SK-N-SH (cell line): ENCODE results near the gene DDI2. TPM values are rescaled to one million over a fixed set of nuclear protein-coding genes. Genes with fewer than 3 reads are reported as not detected.

ENCODE experiments used
- CTCF ChIA-PET: fragments of 300-600, 350-600 bp; formaldehyde crosslinking; extraction: SDS; loops from one replicate; lab custom pipeline; 2021; lab: Yijun Ruan, JAX
- POLR2A ChIA-PET: fragments of 350-600 bp; sonication (Branson Sonifier 250); formaldehyde crosslinking; extraction: SDS; loops from one replicate; lab custom pipeline; 2020; ENCODE audit warnings: antibody characterized with exemption, inconsistent platforms; lab: Yijun Ruan, JAX
- DNase-seq: peaks from one replicate; pipeline ENCODE4 v3.0.0; 2012
- H2AFZ ChIP-seq: fragments of 200-600 bp; sonication (generic); 2 replicates; pipeline ENCODE4 v1.8.1; 2016; ENCODE audit warnings: antibody characterized with exemption, mild to moderate bottlenecking, low read depth
- H3F3A ChIP-seq: fragments of 200-600 bp; sonication (generic); replicated peaks from 2 replicates; pipeline ENCODE3; 2016; ENCODE audit warnings: antibody characterized with exemption, mild to moderate bottlenecking; ENCODE audit not compliant: insufficient read depth
- H3K27ac ChIP-seq, 2 experiments: fragments of 200-500 bp in 1 of 2; fragments of 200-600 bp in 1 of 2; sonication (Bioruptor generic) in 1 of 2; sonication (generic), shearing (Covaris generic) in 1 of 2; 2 replicates each; pipeline versions ENCODE4 v1.5.1 to v1.6.1; 2014 to 2016; ENCODE audit warnings: low read depth in 2 of 2, inconsistent platforms in 1 of 2, low read length in 1 of 2, mild to moderate bottlenecking in 1 of 2, mixed read lengths in 1 of 2
- H3K27me3 ChIP-seq: fragments of 200-600 bp; sonication (generic), shearing (Covaris generic); 2 replicates; pipeline ENCODE4 v1.6.1; 2016; ENCODE audit warnings: mixed run types; ENCODE audit not compliant: insufficient read depth
- H3K36me3 ChIP-seq, 2 experiments: fragments of 200-500 bp in 1 of 2; fragments of 200-600 bp in 1 of 2; sonication (Bioruptor generic) in 1 of 2; sonication (generic) in 1 of 2; replicated peaks in 1 of 2; 2 replicates each; pipeline versions ENCODE3 to v1.5.1; 2014 to 2016; ENCODE audit warnings: low read length in 1 of 2, mild to moderate bottlenecking in 1 of 2; ENCODE audit not compliant: insufficient read depth in 2 of 2, control insufficient read depth in 1 of 2
- H3K4me1 ChIP-seq, 2 experiments: fragments of 200-500 bp in 1 of 2; fragments of 200-600 bp in 1 of 2; sonication (Bioruptor generic) in 1 of 2; sonication (generic), shearing (Covaris generic) in 1 of 2; 2 replicates each; pipeline versions ENCODE4 v1.5.1 to v1.6.1; 2014 to 2016; ENCODE audit warnings: low read depth in 1 of 2, low read length in 1 of 2, mixed run types in 1 of 2; ENCODE audit not compliant: insufficient read depth in 2 of 2, control insufficient read depth in 1 of 2
- H3K4me2 ChIP-seq: fragments of 200-600 bp; sonication (generic), shearing (Covaris generic); 2 replicates; pipeline ENCODE4 v1.6.1; 2017; ENCODE audit warnings: mixed run types
- H3K4me3 ChIP-seq, 2 experiments: fragments of 200-500 bp in 1 of 2; fragments of 200-600 bp in 1 of 2; sonication (Bioruptor generic) in 1 of 2; sonication (generic), shearing (Covaris generic) in 1 of 2; 2 replicates each; pipeline versions ENCODE4 v1.5.1 to v1.8.1; 2014 to 2016; ENCODE audit warnings: low read depth in 2 of 2, inconsistent platforms in 1 of 2, low read length in 1 of 2, mild to moderate bottlenecking in 1 of 2, mixed read lengths in 1 of 2, moderate library complexity in 1 of 2
- H3K79me2 ChIP-seq: fragments of 200-600 bp; sonication (generic); 2 replicates; pipeline ENCODE4 v1.8.1; 2017; ENCODE audit warnings: mild to moderate bottlenecking; ENCODE audit not compliant: insufficient read depth
- H3K9ac ChIP-seq: fragments of 200-600 bp; sonication (generic); 2 replicates; pipeline ENCODE4 v1.6.1; 2017; ENCODE audit warnings: mixed run types
- H3K9me2 ChIP-seq: fragments of 200-600 bp; sonication (generic); 2 replicates; pipeline ENCODE4 v1.6.1; 2017; ENCODE audit warnings: mixed run types
- H3K9me3 ChIP-seq: fragments of 200-600 bp; sonication (generic); 2 replicates; pipeline ENCODE4 v1.6.1; 2017; ENCODE audit warnings: mixed run types, mild to moderate bottlenecking, moderate library complexity
- H4K20me1 ChIP-seq: fragments of 200-600 bp; sonication (generic); 2 replicates; pipeline ENCODE4 v1.6.1; 2017; ENCODE audit warnings: mild to moderate bottlenecking, mixed run types; ENCODE audit not compliant: insufficient read depth
- CHD2 ChIP-seq: fragments of 150-350 bp; IDR thresholded peaks from 2 replicates; pipeline ENCODE4 v1.6.1; 2018; ENCODE audit warnings: low read length; ENCODE audit not compliant: partially characterized antibody
- EP300 ChIP-seq, 2 experiments: IDR thresholded peaks; 2 replicates each; pipeline versions ENCODE4 v1.4.0 to v1.6.1; 2012; ENCODE audit warnings: borderline replicate concordance in 1 of 2, low read depth in 1 of 2, low read length in 1 of 2
- FOSL2 ChIP-seq: IDR thresholded peaks from 2 replicates; pipeline ENCODE4 v1.4.0; 2012; ENCODE audit warnings: low read depth, mild to moderate bottlenecking, moderate library complexity, borderline replicate concordance
- JUND ChIP-seq: IDR thresholded peaks from 2 replicates; pipeline ENCODE4 v1.4.0; 2012
- MXI1 ChIP-seq: IDR thresholded peaks from 2 replicates; pipeline ENCODE4 v1.6.1; 2012; ENCODE audit warnings: mild to moderate bottlenecking, low read depth, low read length, improper control_type of control experiment
- NFIC ChIP-seq: IDR thresholded peaks from 2 replicates; pipeline ENCODE4 v1.4.0; 2012; ENCODE audit warnings: borderline replicate concordance
- NRF1 ChIP-seq: IDR thresholded peaks from 2 replicates; pipeline ENCODE4 v1.6.1; 2012; ENCODE audit warnings: low read depth, mild to moderate bottlenecking, low read length
- POLR2AphosphoS5 ChIP-seq: IDR thresholded peaks from 2 replicates; pipeline ENCODE4 v1.6.1; 2012; ENCODE audit warnings: low read depth, low read length
- RFX5 ChIP-seq: IDR thresholded peaks from 2 replicates; pipeline ENCODE4 v1.6.1; 2012; ENCODE audit warnings: mild to moderate bottlenecking, improper control_type of control experiment, low read length
- RXRA ChIP-seq: IDR thresholded peaks from 2 replicates; pipeline ENCODE4 v1.4.0; 2012; ENCODE audit warnings: low read depth, mild to moderate bottlenecking, borderline replicate concordance
- SIN3A ChIP-seq: IDR thresholded peaks from 2 replicates; pipeline ENCODE4 v1.6.1; 2012; ENCODE audit warnings: low read depth, mild to moderate bottlenecking, low read length, moderate library complexity, borderline replicate concordance
- SMC3 ChIP-seq: IDR thresholded peaks from 2 replicates; pipeline ENCODE4 v1.6.1; 2012; ENCODE audit warnings: low read depth, low read length, improper control_type of control experiment
- TAF1 ChIP-seq: IDR thresholded peaks from 2 replicates; pipeline ENCODE4 v1.6.1; 2012; ENCODE audit warnings: low read depth, mild to moderate bottlenecking, low read length, moderate library complexity, borderline replicate concordance
- TCF12 ChIP-seq: IDR thresholded peaks from 2 replicates; pipeline ENCODE4 v1.4.0; 2012
- WGBS: methylation state at CpG from one replicate; pipeline ENCODE4 v1.1.6; 2017; ENCODE audit warnings: low lambda C conversion rate; 5-methylcytosine and 5-hydroxymethylcytosine counted together
- polyA plus RNA-seq, 3 experiments: library from polyadenylated mRNA; depleted of rRNA; stranded (reverse); fragments of >200 nt; gene quantifications; 2 replicates each; pipeline ENCODE4 v1.2.3, GENCODE V29; 2012
- TF ChIP-seq, protein P1 (sequence below): IDR thresholded peaks from 2 replicates; pipeline ENCODE4 v1.4.0; 2012; ENCODE audit warnings: low read depth, borderline replicate concordance
- TF ChIP-seq, protein P2 (sequence below): IDR thresholded peaks from 2 replicates; pipeline ENCODE4; 2012
- TF ChIP-seq, protein P3 (sequence below): IDR thresholded peaks from 2 replicates; pipeline ENCODE4 v1.4.0; 2012; ENCODE audit warnings: low read depth
- TF ChIP-seq, protein P4 (sequence below): IDR thresholded peaks from 2 replicates; pipeline ENCODE4 v1.4.0; 2012; ENCODE audit warnings: low read depth, borderline replicate concordance

Gene DDI2
- polyA plus RNA-seq (2012; rRNA removed) = 2.8 and 3.4 TPM in 2 replicates
- polyA plus RNA-seq (2012; cell fraction: cytosol; rRNA removed) = 3.2 and 3.8 TPM in 2 replicates
- 5.8 and 7.8 TPM in 2 replicates for polyA plus RNA-seq (2012; cell fraction: nucleus; rRNA removed)

DNA sequence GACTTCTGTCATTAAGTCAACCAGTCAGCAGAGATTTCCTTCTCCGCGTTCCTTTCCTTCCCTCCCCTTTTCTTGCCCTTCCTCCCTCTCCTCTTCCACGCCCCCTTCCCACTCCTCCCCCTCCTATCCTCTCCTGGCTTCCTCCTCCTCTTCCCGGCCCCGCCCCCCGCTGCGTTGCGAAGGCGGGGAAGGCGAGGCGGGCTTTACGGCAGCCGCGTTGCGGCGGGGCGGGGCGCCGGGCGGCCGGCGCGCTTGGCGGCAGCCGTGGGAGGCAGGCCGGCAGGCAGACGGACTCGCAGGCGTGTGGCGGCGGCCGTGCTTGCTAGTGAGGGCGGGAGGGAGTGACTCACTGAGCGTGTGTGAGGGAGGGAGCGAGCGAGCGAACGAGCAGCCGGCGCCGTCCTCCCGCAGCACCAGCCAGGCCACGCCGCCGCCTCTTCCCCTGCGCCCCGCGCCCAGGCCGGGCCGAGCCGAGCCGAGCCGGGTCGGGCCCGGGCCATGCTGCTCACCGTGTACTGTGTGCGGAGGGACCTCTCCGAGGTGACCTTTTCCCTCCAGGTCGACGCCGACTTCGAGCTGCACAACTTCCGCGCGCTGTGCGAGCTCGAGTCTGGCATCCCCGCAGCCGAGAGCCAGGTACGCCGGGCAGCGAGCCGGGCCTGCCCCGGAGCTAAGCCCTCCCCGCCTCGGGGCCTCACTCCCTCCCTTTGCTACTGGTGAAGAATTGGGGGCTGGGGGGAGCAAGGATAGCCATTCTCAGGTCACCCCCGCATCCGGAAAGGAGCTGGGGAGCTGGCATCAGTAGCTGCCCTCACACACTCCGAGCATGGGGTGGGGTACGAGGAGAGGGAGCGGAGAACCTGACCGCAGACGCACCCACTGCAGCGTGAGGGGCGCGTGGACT lies at the start of gene DDI2:
Gene DDI2 (plus strand): TSS at position 286 of the 904 bp plus-strand sequence. CDS start 213 bp downstream, at position 499.
- H3K9ac ChIP-seq = peak within 1 kb of the TSS; percentile 98
- DNase-seq = peak; percentile 96
- POLR2A ChIA-PET = interaction anchor here (0.6 to 1.9 kb wide), 3 partner anchors 14 to 91 kb away, joined by 3 to 7 read pairs (median 3); partner anchors contain the start of gene DNAJC16
- TF ChIP-seq SIN3A = no peak; the same call in 1 of the 2 replicates
- TF ChIP-seq, protein P1, sequence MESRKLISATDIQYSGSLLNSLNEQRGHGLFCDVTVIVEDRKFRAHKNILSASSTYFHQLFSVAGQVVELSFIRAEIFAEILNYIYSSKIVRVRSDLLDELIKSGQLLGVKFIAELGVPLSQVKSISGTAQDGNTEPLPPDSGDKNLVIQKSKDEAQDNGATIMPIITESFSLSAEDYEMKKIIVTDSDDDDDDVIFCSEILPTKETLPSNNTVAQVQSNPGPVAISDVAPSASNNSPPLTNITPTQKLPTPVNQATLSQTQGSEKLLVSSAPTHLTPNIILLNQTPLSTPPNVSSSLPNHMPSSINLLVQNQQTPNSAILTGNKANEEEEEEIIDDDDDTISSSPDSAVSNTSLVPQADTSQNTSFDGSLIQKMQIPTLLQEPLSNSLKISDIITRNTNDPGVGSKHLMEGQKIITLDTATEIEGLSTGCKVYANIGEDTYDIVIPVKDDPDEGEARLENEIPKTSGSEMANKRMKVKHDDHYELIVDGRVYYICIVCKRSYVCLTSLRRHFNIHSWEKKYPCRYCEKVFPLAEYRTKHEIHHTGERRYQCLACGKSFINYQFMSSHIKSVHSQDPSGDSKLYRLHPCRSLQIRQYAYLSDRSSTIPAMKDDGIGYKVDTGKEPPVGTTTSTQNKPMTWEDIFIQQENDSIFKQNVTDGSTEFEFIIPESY = no peak
- peak; percentile 86 for TF ChIP-seq POLR2AphosphoS5
- TF ChIP-seq TCF12 = no peak
- TF ChIP-seq EP300 (IDR thresholded peaks at IDR 0.05; ENCODE audit: borderline replicate concordance in 1 of 2, low read depth in 1 of 2, low read length in 1 of 2) = 0 out of 4 replicates have a peak, but pooled peaks of 1 of the 2 experiments have one; percentile 24
- TF ChIP-seq JUND = 0 out of 2 replicates have a peak, but pooled peaks have one; percentile 12
- TF ChIP-seq, protein P2, sequence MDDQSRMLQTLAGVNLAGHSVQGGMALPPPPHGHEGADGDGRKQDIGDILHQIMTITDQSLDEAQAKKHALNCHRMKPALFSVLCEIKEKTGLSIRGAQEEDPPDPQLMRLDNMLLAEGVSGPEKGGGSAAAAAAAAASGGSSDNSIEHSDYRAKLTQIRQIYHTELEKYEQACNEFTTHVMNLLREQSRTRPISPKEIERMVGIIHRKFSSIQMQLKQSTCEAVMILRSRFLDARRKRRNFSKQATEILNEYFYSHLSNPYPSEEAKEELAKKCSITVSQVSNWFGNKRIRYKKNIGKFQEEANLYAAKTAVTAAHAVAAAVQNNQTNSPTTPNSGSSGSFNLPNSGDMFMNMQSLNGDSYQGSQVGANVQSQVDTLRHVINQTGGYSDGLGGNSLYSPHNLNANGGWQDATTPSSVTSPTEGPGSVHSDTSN = no peak
- peak; percentile 33; the same call in 1 of the 2 replicates for TF ChIP-seq NRF1
- peak; percentile 72; the same call in 1 of the 2 replicates for TF ChIP-seq FOSL2
- no peak for TF ChIP-seq RXRA
- TF ChIP-seq TAF1 = peak; percentile 68; the same call in 1 of the 2 replicates
- TF ChIP-seq, protein P3, sequence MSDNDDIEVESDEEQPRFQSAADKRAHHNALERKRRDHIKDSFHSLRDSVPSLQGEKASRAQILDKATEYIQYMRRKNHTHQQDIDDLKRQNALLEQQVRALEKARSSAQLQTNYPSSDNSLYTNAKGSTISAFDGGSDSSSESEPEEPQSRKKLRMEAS = peak; percentile 29; the same call in 1 of the 2 replicates
- peak; percentile 59 for TF ChIP-seq CHD2
- TF ChIP-seq RFX5 = peak; percentile 10; the same call in 1 of the 2 replicates
- TF ChIP-seq SMC3 = no peak
- TF ChIP-seq, protein P4, sequence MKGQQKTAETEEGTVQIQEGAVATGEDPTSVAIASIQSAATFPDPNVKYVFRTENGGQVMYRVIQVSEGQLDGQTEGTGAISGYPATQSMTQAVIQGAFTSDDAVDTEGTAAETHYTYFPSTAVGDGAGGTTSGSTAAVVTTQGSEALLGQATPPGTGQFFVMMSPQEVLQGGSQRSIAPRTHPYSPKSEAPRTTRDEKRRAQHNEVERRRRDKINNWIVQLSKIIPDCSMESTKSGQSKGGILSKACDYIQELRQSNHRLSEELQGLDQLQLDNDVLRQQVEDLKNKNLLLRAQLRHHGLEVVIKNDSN = no peak
- peak; percentile 94 for TF ChIP-seq MXI1
- no peak for TF ChIP-seq NFIC
- peaks cover 0 to 7% of the 10 kb centered on the region in 2 experiments for H3K36me3 ChIP-seq
- peaks cover 33% of the 10 kb centered on the region for H3F3A ChIP-seq
- peaks cover 27% of the 10 kb centered on the region for H4K20me1 ChIP-seq
- peak within 1 kb of the TSS; percentile 92 for H3K4me2 ChIP-seq
- peak within 1 kb of the TSS; percentile 86 to 92 for H3K27ac ChIP-seq
- peak within 1 kb of the TSS; percentile 89 to 96 for H3K4me3 ChIP-seq
- no peaks in the 10 kb centered on the region for H3K9me3 ChIP-seq
- H2AFZ ChIP-seq = peak within 1 kb of the TSS; percentile 98
- H3K4me1 ChIP-seq = peaks cover 3 to 23% of the 10 kb centered on the region in 2 experiments
- H3K9me2 ChIP-seq = no peaks in the 10 kb centered on the region
- H3K79me2 ChIP-seq = peaks cover 49% of the 10 kb centered on the region
- under 1% methylated on average over 64 of the region's 86 CpGs for WGBS
- H3K27me3 ChIP-seq = no peaks in the 10 kb centered on the region
- CTCF ChIA-PET = interaction anchor here (0.8 to 2.1 kb wide), 4 partner anchors 10 to 174 kb away, joined by 4 to 5 read pairs (median 5); no protein-coding TSS in a partner anchor
